Measurements from ENCODE around the gene MBOAT1.

GRCh38 chr6:20168690-20169089 lies 43.6 kb downstream of the MBOAT1 start:
- TF ChIP-seq POLR2AphosphoS5 (IDR thresholded peaks at IDR 0.05; ENCODE audit: low read depth, low read length) (no peak), POLR2A (IDR thresholded peaks at IDR 0.05; ENCODE audit: low read depth, low read length) (no peak), TAF1 (IDR thresholded peaks at IDR 0.05; ENCODE audit: borderline replicate concordance, low read depth, low read length) (no peak)

All from GM12892 (cell line).